GM19455 (cell line): ENCODE data around the gene XPO5.
"Not testable (repeated sequence)": the region's sequence is repeated elsewhere in the genome, so short reads cannot be mapped to it uniquely, and the experiment has no call there.

Source experiments
- ATAC-seq: cut with Tn5 transposase; IDR thresholded peaks from one replicate; pipeline ENCODE4 v1.9.1; 2021; ENCODE audit not compliant: unreplicated experiment

Gene XPO5

DNA sequence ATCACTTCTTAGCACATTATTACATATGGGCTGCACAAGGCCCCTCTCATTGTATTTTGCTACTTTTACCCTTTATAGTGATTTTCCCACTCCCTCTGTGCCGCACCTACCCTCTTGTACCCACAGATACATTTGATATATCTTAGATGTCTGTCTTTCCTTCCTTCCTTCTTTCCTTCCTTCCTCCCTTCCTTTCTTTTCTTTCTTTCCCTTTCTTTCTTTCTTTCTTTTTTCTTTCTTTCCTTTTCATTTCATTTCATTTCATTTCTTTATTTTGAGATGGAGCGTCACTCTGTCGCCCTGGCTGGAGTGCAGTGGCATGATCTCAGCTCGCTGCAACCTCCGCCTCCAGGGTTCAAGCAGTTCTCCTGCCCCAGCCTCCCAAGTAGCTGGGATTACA, 12.4 kb upstream of the XPO5 start:
- ATAC-seq, result no peak

- no peak for ATAC-seq
Measured at GRCh38 chr6:43584892-43585570, 9.2 kb upstream of the XPO5 start.

DNA sequence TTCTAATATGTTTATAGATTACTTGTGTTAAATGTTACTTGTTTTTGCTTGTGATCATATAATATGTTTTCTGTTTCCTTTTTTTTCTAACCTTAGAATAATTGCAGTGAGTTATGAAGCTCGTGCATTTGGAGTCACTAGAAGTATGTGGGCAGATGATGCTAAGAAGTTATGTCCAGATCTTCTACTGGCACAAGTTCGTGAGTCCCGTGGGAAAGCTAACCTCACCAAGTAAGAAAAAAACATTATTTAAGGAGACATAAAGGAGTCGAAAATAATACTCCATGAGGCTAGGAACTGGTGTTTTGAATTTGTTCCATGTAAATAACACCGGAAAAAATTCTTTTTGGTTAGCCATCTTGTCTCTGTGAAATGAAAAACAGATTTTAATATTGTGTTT, 7.1 kb upstream of the XPO5 start:
- ATAC-seq, result no peak

- ATAC-seq, result no peak
Measured at GRCh38 chr6:43579171-43579570, 3.3 kb upstream of the XPO5 start.

- no peak for ATAC-seq
Measured at GRCh38 chr6:43578748-43579147, 2.9 kb upstream of the XPO5 start.

DNA sequence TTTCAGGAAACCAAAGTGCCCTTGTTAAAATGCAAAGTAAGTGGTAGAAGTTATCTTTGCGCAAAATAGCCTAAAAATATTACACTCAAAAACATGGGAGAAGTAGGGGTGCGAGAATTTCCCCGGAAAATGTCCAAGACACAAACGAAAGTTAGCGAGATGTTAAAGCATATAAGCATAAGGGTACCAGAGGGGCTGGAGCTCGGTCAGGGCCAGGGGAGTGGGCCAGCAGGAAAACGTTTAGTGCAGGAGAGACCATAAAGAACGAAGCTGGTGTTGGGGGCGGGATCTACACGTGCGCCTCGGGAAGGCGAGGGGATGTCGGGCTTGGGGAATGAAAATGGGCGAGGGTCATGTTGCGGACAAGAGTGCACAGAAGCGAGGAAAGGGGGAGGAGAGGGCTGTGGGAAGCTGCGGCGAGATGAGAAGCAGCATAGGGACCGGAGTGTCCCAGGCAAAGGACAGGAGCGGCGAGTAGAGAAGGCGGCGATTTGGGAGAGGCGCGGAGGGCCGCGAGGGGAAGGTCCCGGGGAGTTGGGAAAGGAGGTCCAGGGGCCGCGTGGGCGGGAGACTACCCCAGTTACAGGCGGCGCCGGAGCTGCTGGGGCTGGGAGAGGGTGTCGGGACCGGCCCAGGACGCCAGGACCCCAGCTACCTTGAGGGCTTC, 600 bp downstream of the XPO5 start:
- ATAC-seq, result peak; percentile 39

DNA sequence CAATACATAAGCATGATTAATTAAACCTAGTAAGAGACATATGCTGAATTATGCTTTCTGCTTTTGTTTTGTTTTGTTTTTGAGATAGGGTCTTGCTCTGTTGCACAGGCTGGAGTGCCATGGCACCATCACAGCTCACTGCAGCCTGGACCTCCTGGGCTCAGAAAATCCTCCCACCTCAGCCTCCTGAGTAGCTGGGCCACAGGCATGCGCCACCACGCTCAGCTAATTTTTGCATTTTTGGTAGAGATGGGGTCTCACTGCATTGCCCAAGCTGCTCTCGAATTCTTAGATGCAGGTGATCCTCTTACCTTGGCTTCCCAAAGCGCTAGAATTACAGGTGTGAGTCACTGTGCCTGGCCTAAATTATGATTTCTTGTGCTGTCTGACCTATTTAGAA, 3.8 kb downstream of the XPO5 start:
- no peak for ATAC-seq

GRCh38 chr6:43570876-43571441, 4.9 kb downstream of the XPO5 start:
- no peak for ATAC-seq

- no peak for ATAC-seq
Measured at GRCh38 chr6:43559328-43559727, 16.5 kb downstream of the XPO5 start.

DNA sequence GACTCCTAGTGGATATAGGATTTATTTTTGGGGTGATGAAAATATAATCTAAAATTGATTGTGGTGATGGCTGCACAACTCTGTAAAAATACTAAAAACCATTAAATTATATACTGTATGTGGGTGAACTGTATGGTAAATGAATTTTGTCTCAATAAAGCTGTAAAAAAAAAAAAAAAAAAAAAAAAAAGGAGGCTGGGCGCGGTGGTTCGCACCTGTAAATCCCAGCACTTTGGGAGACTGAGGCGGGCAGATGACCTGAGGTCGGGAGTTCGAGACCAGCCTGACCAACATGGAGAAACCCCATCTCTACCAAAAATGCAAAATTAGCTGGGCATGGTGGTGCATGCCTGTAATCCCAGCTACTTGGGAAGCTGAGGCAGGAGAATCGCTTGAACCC, 18.2 kb downstream of the XPO5 start:
- ATAC-seq, result not testable (repeated sequence)

- ATAC-seq, result no peak
Measured at GRCh38 chr6:43547222-43547621, 28.6 kb downstream of the XPO5 start.

DNA sequence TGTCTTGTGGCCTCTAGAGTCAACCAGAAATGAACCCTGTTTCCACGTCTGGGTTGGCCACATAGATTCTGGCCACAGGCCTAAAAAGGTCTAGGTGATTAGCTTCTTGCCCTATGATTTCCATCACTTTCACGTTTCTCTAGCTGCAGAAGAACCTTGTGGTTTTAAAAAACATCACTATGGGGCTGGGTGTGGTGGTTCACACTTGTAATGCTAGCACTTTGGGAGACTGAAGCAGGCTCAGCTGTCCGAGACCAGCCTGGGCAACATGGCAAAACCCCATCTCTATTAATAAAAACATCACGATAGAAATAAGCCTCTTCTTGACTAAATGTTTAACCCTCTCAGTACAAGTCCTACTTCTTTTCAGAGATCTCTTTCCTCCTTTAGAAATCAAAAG, 31.4 kb downstream of the XPO5 start:
- ATAC-seq, result no peak

DNA sequence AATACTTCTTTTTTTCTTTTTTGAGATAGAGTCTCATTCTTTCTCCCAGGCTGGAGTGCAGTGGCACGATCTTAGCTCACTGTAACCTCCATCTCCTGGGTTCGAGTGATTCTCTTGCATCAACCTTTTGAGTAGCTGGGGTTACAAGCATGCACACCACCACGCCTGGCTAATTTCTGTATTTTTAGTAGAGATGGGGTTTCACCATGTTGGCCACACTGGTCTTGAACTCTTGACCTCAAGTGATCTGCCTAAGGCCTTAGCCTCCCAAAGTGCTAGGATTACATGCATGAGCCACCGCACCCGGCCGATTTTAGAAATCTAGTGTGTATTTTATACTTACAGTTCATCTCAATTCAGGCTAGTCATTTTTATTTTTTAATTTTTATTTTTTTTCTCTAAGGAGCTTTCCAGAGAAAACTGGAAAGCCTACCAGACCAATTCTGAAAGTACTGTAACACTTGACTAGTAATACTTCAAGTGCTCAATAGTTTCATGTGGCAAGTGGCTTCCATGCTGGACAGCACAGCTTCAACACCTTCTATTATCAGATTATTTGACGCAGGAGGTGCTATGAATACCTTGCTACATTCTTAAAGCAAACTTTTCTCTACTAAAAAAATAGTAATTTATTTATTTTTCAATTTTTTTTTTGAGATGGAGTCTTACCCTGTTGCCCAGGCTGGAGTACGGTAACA, 33.9 kb downstream of the XPO5 start:
- no peak for ATAC-seq

DNA sequence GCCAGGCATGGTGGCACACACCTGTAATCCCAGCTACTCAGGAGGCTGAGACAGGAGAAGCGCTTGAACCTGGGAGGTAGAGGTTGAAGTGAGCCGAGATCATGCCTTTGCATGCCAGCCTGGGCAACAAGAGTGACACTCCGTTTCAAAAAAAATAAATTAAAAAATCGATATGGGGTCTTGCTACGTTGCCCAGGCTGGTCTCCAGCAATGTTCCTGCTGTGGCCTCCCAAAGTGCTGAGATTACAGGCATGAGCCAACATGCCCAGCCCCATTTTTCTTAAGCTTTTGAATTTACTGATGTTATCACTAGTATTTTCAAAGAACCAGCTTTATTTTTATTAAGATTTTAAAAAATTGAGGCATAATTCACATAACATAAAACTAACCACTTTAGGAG, 35.3 kb downstream of the XPO5 start:
- no peak for ATAC-seq

DNA sequence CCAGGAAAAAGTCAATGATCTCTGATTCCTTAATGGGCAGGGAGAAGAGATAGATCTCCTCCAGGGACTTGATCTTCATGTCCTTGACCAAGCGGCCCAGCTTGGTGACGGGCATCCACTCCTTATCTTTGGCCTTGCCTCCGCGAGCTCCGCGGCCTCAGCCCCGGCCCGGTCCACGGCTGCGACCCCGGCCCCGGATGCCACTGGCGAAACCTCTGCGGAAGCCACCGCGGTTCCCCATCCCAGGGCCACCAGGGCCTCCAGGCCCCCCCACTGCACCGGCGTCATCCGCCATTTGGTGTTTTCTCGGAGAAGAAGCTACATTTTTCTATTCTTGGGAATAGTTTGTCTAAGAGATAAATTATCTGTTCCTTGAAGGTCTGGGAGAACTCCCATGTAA, 36.4 kb downstream of the XPO5 start:
- not testable (repeated sequence) for ATAC-seq

DNA sequence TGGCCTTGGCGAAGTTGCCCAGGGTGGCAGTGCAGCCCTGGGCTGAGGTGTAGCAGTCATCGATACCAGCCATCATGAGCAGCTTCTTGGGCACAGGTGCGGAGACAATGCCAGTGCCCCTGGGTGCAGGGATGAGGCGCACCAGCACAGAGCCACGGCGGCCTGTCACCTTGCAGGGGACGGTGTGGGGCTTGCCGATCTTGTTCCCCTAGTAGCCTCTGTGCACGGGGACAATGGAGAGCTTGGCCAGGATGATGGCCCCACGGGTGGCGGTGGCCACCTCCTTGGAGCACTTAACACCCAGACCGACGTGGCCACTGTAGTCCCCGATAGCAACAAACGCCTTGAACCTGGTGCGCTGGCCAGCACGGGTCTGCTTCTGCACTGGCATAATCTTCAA, 36.9 kb downstream of the XPO5 start:
- not testable (repeated sequence) for ATAC-seq

- ATAC-seq, result no peak
Measured at GRCh38 chr6:43532201-43532600, 43.6 kb downstream of the XPO5 start.

GRCh38 chr6:43524483-43524961, 51.3 kb downstream of the XPO5 start:
- ATAC-seq, result no peak

- no peak for ATAC-seq
Measured at GRCh38 chr6:43523284-43523683, 52.6 kb downstream of the XPO5 start.

DNA sequence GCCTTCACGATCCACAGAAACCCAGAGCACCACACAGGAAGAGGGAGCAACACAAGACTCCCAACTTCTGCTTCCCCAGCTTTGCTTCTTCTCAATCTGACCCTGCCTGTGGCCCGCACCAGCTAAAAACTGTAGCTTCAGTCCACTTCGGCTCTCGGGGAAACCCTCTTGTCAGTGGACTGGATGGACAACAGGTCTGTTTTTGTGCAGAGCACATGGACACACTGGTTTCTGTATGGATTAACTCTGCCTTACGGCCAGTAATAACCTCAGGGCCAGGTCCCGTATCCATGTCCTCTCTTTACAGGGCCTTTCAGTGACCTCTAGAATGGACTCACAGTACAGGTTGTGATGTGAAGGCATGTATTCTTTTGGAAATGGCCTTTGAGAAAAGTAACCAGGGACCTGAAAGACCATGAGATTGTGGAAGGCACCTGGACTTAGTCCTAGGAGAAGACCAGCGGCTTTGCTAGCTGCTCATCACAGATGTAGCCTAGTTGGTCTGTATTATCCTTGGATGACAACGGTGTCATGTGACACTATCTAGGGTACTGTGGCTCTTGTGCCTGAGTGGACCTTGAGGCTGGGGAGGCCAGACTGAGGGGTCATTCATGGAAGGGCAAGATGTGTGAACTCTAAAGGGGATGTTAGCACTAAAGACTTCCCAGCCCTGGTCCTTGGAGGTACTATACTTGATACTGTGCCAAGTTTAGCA, 53.1 kb downstream of the XPO5 start:
- no peak for ATAC-seq

GRCh38 chr6:43521836-43522235, 54.0 kb downstream of the XPO5 start:
- no peak for ATAC-seq
